SW 1271 (cell line): Measurements from ENCODE around the gene PTPN5.
A peak's percentile ranks its signal among the peaks of the same experiment; 100 is the strongest.

ENCODE experiments used
- DNase-seq, 2 experiments: peaks; one replicate each; lab custom pipeline; 2025; lab: John Stamatoyannopoulos, UW

Gene PTPN5

DNA sequence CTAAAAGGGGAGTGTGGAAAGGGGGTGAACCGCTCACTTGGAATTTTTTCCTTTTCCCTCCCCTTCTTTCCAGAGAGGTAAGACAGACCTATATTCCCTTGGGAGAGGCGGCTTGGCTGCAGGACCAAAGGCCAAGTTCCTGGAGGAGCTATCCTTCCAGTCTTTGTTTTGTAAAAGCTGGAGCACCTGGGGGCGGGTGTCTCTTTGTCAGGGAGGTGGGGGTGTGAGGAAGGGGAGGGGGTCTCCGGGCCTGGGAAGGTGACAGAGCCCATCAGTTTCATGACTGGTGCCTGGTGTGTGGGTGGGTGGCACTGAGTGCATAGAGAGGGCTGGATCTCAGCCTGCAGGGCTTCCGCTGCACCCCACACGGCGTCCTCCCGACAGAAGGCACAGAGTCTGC lies 18.5 kb downstream of the PTPN5 start:
- DNase-seq = no peak

DNA sequence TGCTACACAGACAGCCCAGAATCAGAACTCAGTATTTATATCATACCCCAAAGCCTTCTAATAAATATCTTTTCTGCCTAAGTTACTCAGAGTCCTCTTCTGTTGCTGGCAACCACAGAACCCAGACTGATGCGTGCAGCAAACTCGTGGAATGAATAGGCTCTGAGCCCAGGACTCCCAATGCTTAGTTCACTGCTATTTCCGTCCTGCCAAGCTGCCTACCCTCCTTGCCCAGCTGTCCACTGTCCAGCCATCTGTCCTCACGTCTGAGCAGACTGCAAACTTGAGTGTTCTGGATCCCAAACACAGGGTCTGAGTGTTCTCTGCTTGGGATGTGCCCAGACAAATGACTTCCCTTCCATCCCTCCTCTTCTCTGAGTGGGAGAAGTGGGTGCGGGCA lies 19.4 kb downstream of the PTPN5 start:
- DNase-seq = no peak

DNA sequence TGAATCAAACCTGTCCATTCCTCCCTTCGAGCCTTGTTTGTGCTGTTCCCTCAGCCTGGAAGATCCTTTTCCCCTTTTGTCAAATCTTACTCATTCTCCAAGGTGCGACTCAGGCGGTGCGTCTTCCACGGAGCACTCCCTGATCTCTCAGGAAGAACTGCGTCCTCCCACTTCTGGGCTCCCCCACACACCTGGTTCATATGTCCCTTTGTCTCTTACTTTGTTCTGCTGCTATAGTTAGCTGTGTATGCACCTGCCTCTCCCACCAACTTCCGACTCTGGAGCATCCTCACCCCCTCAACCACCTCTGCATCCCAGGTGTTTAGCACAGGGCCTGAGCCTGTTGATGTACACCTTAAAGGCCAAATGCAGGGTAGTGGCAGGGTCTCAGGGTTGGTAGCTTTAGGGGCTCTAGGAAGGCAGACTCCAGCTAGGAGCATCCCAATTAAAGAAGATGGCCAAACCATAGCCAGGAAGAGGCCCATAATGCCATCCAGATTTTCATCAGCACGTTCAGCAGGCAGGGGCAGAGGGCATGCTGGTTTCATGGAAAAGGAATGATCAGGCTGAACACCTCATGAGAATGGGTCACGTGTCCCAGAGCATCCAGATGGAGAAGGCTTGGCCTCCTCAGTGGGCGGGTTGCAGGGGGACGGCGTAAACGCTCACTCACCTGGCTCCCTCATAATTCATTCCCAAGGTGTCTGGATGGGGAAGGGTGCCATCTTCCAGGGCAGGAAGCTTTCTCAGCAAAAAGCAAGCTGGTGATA lies 20.1 kb downstream of the PTPN5 start:
- no peak for DNase-seq

DNA sequence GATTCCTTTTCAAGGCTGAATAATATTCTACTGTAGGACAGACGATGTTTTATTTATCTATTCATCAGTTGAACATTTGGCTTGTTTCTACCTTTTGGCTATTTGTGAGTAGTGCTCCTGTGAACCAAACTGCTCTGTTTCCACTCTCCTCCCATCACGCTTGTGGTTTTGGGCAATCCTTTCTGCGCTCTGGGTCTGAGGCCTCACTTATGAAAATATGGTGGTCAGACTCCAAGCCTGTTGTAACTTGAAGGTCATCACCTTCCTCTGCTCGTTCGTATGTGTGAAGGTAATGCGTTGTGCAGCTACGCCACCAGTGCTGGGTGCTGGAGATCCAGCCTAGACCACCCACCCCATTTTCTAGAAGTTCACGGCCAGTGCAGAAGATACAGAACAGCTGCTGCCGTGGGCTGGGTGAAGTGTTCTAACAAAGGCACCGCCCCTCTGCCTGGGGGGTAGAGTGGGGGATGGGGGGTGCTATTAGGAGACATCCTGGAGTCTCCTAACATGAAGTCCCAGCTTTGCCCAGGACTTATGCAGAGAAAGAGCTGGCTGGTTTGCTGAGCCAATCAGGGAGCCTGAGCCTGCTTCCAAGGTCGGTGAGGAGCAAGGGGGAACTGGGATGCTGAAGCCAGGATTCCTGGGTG lies 21.0 kb downstream of the PTPN5 start:
- no peak for DNase-seq

DNA sequence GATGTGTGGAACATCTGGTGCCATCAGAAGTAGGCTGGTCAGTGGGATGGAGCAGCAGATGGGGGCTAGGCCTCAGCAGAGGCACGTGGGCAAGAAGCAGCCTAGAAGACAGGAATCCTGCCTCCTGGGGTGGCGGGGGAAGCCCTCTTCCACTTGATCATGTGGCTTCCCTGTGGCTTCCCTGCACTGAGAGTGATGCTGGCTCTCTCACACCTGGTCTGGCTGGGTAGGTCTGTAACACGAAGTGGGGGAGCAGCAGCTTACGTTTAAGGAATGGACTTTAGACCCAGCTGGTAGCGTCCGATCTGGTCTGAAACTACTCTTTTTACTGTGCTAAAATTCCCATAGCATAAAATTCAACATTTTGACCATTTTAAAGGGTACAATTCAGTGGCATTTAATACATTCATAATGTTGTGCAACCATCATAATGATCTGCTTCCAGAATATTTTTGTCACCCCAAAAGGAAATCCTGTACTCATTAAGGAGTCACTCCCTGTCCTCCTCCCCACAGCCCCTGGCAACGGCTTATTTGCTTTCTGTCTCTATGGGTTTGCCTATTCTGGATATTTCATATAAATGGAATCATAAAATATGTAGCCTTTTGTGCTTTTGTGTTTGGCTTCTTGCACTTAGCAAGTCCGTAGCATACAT lies 21.7 kb downstream of the PTPN5 start:
- no peak for DNase-seq

DNA sequence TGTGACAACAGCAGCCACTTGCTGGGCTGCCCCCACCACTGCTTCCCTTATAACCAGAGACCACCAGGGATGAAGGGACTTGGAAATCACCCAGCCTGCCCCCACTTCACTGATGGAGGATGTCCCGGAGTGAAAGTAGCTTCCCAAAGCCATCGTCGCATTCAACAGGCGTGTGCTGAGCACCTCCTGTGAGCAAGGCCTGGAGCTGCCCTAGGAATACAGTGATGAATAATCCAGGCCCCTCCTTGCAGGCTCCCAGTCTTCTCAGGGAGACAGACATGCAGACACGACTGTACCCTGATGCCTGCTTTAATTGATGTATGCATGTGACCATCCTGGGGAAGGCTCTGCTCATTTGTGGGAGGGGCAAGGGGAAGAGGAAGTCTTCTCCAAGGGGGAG lies 22.6 kb downstream of the PTPN5 start:
- no peak for DNase-seq

DNA sequence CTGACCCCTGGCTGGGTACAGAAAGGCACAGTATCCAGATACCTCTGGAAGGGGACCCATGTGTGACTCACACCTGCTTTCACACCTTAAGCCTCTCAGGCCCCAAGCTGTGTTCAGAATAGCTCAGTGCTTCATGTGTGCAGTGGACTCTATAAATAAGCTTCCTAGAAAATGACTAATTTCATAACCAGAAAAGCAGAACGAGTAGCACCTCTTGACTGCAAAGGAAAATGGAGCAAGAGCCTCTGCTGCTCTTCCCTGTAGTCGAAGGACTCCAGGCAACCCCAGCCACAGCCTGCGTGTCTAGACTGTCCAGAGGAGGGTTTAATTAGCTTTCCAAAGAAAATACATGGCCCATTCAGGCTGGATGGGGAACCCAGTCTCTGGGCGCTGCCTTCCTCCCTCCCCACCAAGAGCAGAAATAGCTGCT lies 23.1 kb downstream of the PTPN5 start:
- no peak for DNase-seq

DNA sequence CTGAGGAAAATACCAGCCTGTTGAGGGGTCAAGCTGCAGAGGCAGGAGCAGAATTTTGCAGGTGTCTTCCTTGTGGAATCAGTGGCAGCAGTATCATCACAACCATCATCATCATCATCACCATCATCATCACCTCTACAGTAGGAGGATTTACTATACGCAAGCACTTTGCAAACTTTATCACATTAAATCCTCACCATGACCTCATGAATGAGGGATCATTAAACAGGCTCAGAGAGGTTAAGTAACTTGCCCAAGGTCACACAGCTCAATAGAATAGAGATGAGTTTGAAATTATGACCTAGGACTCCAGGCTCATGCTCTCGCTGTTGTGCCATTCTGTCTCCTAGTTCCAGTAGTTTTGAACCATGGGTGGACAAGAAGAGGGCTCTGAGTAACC lies 25.6 kb downstream of the PTPN5 start:
- DNase-seq = no peak

DNA sequence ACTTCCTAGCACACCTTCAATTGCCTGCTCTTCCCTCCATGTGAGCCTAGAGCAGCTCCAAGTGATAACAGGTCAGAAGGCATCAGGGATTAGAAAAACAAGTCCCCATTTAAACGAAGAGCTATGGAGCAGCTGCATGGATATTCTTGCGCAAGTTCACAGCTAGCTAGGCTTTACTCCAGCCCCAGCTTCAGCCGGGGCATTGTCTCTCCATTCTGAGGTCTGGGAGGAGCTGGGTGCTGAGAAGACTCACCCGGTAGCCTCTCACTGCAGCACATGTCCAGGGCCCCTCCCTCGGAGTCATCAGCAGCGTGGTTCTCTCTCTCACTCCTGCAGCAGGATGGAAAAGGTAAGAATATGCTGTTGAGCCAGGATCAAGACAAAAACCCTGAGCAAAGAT lies 26.0 kb downstream of the PTPN5 start:
- DNase-seq = no peak

DNA sequence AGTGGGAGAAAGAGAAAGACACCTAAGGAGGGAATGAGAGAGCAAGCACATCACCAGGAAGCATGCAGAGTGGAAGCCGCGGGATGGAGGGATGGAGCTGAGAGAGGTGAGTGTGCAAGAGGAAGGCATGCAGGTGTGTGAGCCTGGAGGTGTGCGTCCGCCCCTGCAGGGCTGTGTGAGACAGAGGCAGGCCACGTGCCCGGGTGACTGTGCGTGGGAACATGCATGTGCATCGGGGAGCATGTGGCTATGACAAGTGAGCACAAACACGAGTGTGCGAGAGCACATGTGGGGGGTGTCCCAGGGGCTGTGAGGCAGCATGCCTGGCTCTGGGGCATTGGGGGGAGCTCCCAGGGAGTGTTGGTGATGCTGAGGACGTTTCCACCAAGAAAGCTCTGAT lies 29.9 kb downstream of the PTPN5 start:
- DNase-seq = no peak

DNA sequence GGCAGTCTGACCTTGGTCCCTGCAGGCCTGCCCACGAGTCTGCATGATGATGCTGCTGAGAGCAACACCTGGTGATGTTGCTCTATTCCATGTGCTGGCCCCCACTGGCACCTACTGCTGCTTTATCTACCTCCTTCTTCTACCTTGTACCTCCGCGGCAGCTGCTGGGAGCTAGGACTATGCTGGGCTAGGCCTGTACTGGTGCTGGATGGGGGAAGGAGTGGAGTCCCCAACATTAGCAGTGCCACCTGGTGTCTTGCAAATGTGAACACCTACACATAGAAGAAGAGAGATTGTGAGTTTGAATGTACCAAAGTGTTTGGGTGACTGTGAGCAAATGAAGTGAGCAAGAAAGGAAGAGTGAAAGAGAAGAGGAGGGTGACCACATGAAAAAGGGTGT lies 30.5 kb downstream of the PTPN5 start:
- no peak for DNase-seq

DNA sequence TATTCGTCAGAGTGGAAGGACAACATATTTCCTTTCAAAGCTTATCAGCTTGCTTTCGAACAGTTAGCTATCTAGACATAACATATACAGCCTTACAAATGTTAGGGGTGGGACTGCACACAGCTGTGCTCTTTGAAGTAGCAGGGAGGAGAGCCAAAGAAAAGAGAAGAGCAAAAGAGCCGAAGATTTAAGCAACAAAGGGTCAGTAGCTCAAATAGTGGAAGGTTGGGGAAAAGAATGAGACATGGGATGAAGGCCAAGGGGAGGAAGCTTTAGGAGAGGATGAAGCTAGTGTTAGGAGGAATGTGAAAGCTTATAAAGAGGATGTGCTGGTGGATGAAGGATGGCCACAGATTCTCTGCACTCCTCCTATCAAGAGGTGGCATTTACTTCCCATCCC lies 33.8 kb downstream of the PTPN5 start:
- DNase-seq = no peak

DNA sequence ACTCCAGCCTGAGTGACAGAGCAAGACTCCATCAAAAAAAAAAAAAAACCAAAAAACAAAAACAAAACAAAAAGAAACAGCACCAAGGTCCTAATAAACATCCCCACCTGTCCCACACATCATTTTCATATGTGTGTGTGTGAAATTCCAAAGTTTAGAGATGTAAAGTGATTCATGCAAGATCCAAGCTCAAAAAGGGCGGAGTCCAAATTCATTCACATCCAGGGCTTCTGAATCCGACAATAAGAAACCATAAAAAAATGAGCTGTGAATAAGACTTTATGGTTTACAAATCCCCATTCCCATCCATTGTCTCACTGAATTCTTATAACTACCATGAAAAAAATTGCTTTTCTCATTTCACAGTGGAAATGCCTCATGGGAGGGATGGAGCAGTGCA lies 34.7 kb downstream of the PTPN5 start:
- no peak for DNase-seq

DNA sequence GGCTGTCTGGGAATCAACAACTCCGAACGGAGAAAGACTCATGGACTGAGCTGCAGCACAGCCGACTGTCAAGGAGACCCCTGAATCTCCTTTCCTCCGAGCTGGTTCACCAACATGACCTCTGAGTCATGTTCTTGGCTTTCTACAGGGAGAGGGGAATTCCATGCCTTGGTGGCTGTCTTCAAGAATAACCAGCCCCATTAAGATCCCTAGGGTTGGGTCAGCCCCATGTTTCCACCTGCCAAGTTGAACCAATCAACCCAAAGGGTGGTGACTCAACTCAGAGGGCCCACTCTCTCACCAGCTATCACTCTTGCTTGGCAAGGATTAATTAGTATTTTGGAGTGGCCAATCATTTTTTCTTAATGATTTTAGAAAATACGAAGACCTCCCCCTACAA lies 37.3 kb downstream of the PTPN5 start:
- DNase-seq = no peak

DNA sequence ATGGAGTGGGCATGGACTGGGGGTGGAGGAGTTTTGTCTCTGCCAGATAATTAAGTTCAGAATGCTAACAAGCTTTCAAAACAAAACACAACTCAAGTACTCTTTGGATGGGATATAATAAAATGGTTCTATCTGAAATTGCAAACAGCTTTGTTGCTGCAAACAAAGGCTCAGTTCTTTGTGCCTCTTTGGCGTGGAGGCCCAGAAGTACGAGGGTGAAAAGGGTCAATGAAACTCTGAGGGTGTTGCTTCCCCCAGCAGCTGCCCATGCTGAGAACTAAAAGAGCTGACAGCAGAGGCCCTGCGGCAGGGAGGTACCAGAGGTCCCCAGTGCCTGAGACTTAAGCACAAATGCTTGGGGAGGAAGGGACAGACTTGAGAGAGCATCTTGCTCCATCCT lies 39.1 kb downstream of the PTPN5 start:
- DNase-seq = no peak

DNA sequence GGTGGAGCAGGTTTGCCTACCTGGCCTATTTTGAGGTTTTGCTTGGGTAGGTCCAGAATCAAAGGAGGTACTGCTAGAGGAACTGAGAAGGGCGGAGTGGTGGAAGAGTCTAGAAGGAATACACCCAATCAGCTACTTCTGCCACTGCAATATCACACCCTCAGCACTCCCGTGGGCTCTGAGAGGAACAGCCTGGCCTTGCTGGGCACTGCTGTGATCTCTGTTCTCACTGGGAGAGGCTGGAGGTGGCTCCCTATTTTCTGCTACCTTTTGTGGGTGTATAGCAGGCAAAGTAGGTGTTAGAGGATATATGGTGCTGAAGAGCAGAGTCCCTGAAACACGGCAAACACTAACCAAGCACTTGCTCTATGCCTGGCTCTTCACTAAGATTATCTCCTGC lies 40.7 kb downstream of the PTPN5 start:
- no peak for DNase-seq

DNA sequence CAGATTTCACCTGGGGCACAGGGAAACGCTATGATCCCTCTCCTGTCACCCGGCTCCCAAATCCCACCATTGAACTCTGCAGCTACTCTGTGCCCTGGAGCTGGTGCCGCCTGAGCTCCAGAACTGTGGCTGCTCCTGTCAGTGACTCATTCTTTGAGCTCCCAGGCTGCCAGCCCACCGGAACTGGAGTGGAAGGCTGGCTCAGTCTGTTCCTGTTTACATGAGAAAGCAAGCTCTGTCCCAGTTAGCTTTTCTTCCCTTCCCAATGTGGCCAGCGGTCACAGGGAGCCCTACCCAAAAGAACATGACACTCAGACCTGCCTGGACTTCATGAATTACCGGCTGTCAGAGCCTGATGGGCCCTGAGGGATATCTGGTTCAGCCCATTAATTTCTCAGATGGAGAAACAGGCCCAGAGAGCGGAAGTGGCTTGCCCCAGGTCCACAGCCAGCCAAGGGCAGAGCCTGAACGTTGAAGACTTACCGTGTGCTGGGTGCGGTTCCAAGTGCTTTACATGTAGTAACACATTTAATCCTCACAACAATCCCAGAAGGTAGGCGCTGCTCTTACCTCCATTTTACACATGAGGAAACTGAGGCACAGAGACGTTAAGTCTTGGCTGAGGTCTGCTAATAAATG lies 41.8 kb downstream of the PTPN5 start:
- DNase-seq = peak in 1 of 2 experiments; percentile 66

DNA sequence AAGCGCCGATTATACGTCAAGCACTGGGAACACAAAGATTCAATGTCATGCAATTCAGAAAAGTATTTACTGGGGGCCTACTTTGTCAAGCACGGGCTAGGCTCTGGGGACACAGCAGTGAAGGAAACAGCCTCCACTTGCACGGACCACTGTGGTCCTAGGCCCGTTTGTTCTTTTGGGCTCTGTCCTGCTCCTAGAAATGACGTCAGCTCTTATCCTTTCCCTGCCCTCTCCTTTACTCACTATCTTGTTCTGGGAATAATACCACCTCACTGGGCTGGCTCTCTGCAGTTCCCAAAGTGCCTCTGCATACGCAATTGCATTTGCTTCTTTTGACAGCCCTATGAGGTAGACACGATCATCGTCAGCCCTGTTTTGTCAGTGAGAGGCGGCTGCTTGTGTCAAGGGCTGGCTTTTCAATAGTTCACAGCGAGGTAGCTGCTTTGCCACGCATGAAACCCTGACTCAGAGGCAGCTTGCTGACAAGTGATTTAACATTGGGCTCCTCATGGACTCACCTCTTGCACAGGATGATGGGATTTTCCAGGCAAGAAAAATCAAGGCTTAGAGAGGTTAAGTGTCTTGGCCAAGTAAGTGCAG lies 42.7 kb downstream of the PTPN5 start:
- DNase-seq = no peak

DNA sequence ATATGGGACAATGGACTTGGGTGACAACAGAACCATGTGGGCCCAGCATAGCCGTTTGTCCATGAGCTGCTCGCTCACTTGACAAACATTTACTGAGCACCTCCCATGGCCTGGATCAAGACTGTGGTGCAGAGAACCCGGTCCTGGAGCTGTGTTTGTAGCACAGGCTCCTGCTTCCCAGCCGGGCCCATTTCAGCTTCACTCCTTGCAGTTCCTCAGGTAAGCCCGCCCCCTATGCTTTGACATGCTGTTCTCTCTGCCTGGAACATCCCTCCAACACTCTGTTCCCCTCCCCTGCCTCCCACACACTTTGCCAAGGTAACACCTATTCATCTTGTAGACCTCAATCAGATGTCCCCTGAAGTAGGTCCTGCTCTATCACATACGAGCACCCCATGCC lies 46.3 kb downstream of the PTPN5 start:
- no peak for DNase-seq

DNA sequence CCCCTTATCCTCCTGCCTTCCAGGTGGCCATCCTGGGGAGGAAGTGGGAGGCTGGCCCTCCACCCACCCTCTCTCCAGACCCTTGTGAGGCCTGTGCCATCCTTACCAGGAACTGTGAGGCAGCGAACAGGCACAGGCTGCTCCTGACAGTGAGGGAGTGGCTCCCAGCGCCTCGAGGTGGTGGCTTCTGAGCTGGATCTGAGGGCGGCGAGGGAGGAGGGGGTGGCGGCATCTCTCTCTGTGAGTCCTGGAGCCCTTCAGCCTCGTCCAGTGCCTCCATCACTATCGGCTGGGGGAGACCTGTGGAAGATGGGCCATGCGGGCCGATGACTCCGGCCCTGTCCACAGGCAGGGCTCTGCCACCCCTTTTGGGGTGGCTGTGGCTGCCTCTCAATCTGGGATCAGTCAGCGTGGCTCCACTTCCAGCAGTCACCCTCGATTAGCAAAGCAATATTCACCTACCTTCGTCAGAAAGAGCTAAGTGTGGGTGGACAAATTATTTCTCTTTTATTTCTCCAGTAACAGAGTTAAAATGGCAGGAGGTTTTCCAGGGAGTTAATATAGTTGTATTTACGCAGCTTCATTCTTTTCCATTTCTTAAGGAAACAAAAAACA lies 47.6 kb downstream of the PTPN5 start:
- no peak for DNase-seq

DNA sequence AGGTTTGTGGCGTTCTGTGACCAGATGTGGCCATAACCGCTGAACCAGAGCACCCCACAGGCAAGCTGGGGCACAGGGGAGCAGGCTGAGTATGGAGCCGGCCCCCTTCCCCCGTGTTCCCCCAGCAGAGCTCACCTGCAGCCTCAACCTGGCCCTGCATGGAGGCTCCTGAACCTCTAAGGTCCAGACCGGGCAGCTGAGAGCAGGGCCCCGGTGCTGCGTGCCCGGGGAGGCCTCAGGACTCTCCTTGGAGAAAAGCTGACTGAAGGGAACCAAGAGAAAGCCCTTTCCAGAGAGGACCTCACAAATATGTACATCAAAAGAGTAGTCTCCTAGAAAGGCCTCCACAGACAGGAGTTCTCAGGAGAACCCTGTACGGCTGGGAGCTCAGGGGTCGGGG lies 48.2 kb downstream of the PTPN5 start:
- no peak for DNase-seq

DNA sequence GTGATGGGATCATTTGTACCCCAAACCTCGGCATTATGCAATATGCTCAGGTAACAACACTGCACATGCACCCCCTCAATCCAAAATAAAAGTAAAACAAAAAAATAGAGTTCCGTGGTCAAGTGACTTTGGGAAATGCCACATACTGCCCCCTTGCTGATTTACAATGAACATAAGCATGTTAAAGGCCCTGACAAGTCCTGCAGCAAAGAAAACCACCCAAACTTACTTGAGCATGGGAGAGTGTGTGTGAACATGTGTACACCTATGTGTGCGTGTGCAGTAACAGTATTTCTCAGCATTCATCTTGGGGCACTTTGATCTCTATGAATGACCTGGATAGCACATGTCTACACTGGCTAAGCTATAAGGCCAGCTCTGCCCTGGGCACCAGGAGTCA lies 49.8 kb downstream of the PTPN5 start:
- no peak for DNase-seq
